ENCODE results near the gene HENMT1.

DNA sequence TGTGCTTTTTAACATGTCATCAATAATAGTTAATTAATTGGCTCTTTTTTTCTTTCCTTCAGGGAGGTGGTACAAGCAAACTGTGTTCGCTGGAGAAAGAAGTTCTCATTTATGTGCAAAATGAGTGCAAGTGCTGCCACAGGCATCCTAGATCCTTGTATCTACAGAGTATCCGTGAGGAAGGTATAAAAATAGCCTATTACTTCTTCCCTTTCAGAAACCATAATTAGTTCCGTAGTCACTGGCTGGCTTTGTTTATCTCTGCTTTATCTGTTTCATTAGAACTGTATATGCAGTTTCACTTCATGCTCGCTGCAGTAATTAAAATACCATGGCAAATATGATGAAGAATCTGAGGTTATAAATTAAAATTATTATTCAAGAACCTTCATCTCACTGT lies 60.4 kb downstream of the HENMT1 start:
- TF ChIP-seq CTCF (IDR thresholded peaks at IDR 0.05) (no peak), EZH2phosphoT487 (IDR thresholded peaks at IDR 0.05) (no peak)

All from neural progenitor cell (in vitro differentiated cells).